ENCODE measurements around the gene PCDHGC3.

DNA sequence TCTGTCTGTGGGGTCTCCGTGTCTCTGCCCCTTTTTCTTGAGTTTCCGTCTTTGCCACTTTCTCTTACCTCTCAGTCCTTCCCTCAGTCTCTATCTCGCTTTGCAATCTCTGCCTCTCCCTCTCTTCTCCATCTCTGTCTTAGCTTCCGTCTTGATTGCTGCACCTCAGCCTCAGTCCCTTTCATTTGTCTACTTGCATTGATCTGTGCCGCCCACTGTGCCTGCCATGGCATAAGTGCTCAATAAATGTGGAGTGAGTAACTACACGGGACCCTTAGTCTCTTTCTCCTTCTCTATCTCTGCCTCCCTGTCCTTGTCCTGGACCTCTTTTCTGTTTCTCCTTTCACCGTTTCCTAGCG is 19.7 kb downstream of the PCDHGC3 start:
- TF ChIP-seq, protein P1, sequence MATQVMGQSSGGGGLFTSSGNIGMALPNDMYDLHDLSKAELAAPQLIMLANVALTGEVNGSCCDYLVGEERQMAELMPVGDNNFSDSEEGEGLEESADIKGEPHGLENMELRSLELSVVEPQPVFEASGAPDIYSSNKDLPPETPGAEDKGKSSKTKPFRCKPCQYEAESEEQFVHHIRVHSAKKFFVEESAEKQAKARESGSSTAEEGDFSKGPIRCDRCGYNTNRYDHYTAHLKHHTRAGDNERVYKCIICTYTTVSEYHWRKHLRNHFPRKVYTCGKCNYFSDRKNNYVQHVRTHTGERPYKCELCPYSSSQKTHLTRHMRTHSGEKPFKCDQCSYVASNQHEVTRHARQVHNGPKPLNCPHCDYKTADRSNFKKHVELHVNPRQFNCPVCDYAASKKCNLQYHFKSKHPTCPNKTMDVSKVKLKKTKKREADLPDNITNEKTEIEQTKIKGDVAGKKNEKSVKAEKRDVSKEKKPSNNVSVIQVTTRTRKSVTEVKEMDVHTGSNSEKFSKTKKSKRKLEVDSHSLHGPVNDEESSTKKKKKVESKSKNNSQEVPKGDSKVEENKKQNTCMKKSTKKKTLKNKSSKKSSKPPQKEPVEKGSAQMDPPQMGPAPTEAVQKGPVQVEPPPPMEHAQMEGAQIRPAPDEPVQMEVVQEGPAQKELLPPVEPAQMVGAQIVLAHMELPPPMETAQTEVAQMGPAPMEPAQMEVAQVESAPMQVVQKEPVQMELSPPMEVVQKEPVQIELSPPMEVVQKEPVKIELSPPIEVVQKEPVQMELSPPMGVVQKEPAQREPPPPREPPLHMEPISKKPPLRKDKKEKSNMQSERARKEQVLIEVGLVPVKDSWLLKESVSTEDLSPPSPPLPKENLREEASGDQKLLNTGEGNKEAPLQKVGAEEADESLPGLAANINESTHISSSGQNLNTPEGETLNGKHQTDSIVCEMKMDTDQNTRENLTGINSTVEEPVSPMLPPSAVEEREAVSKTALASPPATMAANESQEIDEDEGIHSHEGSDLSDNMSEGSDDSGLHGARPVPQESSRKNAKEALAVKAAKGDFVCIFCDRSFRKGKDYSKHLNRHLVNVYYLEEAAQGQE (IDR thresholded peaks at IDR 0.05; ENCODE audit: low read depth): no peak
- no peak for TF ChIP-seq NFIC (IDR thresholded peaks at IDR 0.05)
- no peak for TF ChIP-seq TAF1 (IDR thresholded peaks at IDR 0.05; ENCODE audit: low read depth)
- TF ChIP-seq TCF12 (IDR thresholded peaks at IDR 0.05; ENCODE audit: low read depth): no peak
- TF ChIP-seq FOXM1 (IDR thresholded peaks at IDR 0.05; ENCODE audit: borderline replicate concordance, low read depth): no peak
- TF ChIP-seq CEBPB (IDR thresholded peaks at IDR 0.05): no peak
